Activated naive CD4-positive, alpha-beta T cell treated with anti-CD3 and anti-CD28 coated beads, Interleukin-2, amount 50 U/mL, for 24 hours (primary cell): ENCODE results near the gene RELT.
"Not testable (repeated sequence)": the region's sequence is repeated elsewhere in the genome, so short reads cannot be mapped to it uniquely, and the experiment has no call there.

Experiments used
- H3K27ac Mint-ChIP-seq: one replicate; pipeline ENCODE4 v1.8.0; 2021; ENCODE audit warnings: mild to moderate bottlenecking, mixed read lengths
- H3K27me3 Mint-ChIP-seq: one replicate; pipeline ENCODE4 v1.8.0; 2021; ENCODE audit warnings: mixed read lengths
- H3K36me3 Mint-ChIP-seq: one replicate; pipeline ENCODE4 v1.8.0; 2021; ENCODE audit warnings: mixed read lengths
- H3K4me1 Mint-ChIP-seq: one replicate; pipeline ENCODE4 v1.8.0; 2021; ENCODE audit warnings: mixed read lengths
- H3K4me3 Mint-ChIP-seq: one replicate; pipeline ENCODE4 v1.8.0; 2021; ENCODE audit warnings: mild to moderate bottlenecking, mixed read lengths
- H3K9me3 Mint-ChIP-seq: one replicate; pipeline ENCODE4 v1.8.0; 2021; ENCODE audit warnings: mixed read lengths

The RELT gene

DNA sequence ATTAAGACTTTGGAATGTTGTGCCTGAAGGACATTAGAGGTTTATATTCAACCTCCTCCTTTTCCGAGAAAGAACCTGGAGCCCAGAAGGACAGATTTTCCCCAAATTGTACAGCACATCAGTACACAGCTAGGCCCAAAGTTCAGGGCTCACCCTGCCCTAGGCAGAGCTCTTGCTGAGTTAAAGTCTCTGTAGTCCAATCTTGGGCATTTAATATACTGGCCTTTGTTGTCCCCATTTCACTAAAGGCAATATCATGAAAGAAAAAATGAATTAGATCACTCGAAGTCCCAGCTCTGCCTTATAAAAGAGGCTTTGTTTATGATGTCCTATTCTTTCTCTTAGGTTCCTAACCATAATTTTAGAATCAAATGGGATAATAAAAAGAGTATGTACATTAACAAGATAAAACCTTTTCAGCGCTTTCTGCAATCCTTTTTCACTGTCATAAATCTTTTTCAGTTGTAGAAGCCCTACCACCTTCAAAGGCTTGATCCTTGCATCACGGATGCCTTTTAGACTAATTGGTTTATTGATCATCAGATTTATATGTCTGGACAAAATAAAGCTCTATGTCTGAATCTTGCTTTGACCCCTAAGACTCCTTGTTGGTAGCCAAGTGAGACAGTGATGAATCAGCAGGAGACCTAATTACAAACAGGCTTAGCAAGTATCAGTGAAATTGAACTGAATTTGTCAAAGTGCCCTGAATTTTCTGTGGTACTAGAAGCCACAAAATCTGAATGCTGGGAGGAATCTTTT, 39.8 kb downstream of the RELT start:
- Mint-ChIP-seq H3K27me3 (no peaks in the 10 kb centered on the region), H3K4me1 (peaks cover 5% of the 10 kb centered on the region), H3K9me3 (no peaks in the 10 kb centered on the region), H3K4me3 (no peak overlapping the region), H3K36me3 (peaks cover 10% of the 10 kb centered on the region), H3K27ac (peak overlapping the region; percentile 30)

DNA sequence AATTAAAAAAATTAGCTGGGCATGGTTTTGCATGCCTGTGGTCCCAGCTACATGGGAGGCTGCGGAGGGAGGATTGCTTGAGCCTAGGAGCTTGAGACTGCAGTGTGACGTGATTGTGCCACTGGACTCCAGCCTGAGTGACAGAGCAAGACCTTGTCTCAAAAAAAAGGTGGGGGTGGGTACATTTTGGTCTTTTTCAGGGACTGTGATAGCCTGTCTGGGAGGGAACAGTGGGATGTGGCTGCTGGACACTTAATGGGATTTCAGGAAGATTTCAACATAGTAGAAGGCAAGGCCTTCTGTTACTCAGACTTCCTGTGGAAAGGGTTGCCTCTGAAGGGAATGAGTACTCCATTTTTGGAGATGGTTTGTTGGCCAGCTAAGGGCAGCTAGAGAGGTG, 40.6 kb downstream of the RELT start:
- Mint-ChIP-seq H3K27me3 (no peaks in the 10 kb centered on the region), H3K9me3 (no peaks in the 10 kb centered on the region), H3K36me3 (peaks cover 10% of the 10 kb centered on the region), H3K4me3 (no peak overlapping the region), H3K27ac (peak overlapping the region; percentile 23), H3K4me1 (peaks cover 5% of the 10 kb centered on the region)

DNA sequence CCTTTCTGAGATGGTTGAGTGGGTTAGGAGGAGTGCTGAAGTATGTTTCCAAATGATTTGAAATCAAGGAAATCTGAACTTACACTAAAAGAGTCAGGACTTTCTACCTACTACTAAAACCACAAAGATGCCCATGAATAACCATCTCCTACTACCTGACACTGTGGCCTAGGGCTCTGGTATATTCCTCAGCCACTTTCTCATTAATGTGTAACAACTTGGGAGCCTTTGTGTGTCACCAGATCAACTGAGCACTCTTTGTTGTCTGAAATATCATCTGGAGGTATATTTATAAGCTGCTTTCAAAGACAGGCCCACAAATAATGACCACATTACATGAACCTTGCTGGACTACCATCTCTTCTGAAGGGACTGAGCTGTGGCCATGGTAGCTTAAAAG, 43.9 kb downstream of the RELT start:
- peaks cover 2% of the 10 kb centered on the region for H3K4me1 Mint-ChIP-seq
- no peaks in the 10 kb centered on the region for H3K27me3 Mint-ChIP-seq
- no peaks in the 10 kb centered on the region for H3K9me3 Mint-ChIP-seq
- peaks cover 10% of the 10 kb centered on the region for H3K36me3 Mint-ChIP-seq
- no peak overlapping the region for H3K4me3 Mint-ChIP-seq
- H3K27ac Mint-ChIP-seq, result no peak overlapping the region

DNA sequence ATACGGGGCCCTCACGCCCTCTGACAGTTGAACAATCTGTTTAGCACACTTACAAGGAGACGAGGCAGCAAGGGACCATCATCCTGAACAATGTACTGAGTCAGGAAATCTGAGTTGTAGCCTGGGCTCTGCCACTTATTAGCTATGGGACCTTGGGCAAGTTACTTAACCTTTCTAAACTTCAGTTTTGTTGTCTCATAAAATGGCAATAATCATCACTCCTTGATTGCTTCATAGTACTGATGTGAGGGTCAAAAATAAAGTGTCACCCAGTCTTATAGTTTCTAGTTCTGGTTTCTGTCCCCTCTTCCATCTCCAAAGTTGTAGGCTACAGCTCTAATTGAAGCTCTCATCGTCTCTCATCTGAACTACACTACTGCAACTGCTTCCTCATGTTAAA, 46.7 kb downstream of the RELT start:
- H3K4me1 Mint-ChIP-seq, result no peaks in the 10 kb centered on the region
- H3K9me3 Mint-ChIP-seq, result no peaks in the 10 kb centered on the region
- H3K27ac Mint-ChIP-seq, result no peak overlapping the region
- H3K4me3 Mint-ChIP-seq, result no peak overlapping the region
- peaks cover 7% of the 10 kb centered on the region for H3K36me3 Mint-ChIP-seq
- no peaks in the 10 kb centered on the region for H3K27me3 Mint-ChIP-seq

DNA sequence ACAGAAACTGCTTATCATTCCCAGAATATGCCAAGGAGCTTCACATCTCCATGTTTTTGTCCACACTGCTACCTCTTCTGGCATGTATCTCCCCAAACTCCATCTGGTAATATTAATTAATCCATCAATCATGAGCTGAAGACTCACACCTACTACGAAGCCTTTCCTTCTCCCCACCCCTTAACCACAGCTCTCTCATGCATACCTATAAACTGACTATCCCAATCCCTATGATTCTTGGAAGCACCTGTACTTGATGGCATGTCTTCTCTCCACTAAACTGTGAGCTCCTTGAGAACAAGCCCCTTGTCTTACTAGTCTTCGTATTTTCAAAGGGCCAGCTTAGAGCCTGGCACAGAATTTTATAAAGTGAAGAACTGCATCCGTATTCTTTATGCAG, 47.3 kb downstream of the RELT start:
- Mint-ChIP-seq H3K27ac (no peak overlapping the region), H3K4me3 (no peak overlapping the region), H3K27me3 (no peaks in the 10 kb centered on the region), H3K4me1 (no peaks in the 10 kb centered on the region), H3K9me3 (no peaks in the 10 kb centered on the region), H3K36me3 (peaks cover 1% of the 10 kb centered on the region)

DNA sequence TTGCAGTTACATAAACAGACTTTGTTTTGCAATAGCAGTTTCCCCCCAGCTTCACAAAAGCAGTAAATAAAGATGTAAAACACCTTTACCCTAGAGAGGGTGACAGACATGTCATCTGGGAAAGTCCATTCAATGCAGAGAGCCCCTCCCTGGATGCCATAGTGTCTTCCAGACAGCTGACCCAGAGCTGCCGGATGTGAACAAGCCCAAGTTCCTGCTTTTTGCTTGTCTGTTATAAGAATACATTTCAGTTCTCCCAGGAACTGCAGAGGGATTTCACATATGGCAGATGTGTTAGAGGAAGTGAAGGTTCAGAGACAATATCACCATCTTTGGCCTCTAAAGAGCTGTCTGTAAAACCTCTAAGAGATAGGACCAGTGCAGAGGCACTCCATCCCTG, 48.9 kb downstream of the RELT start:
- Mint-ChIP-seq H3K4me3 (no peak overlapping the region), H3K9me3 (no peaks in the 10 kb centered on the region), H3K4me1 (no peaks in the 10 kb centered on the region), H3K27ac (no peak overlapping the region), H3K36me3 (peaks cover 1% of the 10 kb centered on the region), H3K27me3 (no peaks in the 10 kb centered on the region)

DNA sequence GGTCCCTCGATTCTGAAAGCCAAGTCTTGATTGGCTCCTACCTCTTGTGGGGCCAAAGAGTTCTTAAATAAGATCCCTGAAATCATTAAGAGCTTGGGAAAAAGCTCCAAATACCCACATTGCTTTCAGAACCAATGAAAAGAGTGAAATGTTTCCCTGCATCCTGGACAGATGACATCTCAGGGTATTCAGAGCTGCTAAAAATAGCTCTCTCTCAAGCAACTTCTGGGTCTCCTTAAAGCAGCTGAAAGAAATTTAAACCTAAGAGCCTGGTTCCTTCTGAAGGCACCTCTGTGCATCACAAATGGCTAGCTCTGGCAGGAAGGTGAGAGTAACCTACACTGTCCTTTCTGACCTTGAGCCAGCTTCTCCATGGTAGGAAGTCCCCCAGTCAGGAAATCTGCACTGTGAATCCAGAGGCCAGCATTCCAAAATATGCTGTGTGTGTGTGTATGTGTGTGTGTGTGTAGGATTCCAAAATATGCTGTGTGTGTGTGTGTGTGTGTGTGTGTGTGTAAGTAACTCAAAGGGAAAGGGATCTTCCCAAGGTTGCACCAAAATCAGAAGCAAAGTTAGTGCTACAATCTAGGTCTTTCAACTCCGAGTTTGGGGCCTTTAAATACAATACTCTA, 50.1 kb downstream of the RELT start:
- peaks cover 1% of the 10 kb centered on the region for H3K36me3 Mint-ChIP-seq
- H3K27ac Mint-ChIP-seq, result no peak overlapping the region
- H3K4me1 Mint-ChIP-seq, result no peaks in the 10 kb centered on the region
- H3K4me3 Mint-ChIP-seq, result no peak overlapping the region
- H3K27me3 Mint-ChIP-seq, result no peaks in the 10 kb centered on the region
- no peaks in the 10 kb centered on the region for H3K9me3 Mint-ChIP-seq

DNA sequence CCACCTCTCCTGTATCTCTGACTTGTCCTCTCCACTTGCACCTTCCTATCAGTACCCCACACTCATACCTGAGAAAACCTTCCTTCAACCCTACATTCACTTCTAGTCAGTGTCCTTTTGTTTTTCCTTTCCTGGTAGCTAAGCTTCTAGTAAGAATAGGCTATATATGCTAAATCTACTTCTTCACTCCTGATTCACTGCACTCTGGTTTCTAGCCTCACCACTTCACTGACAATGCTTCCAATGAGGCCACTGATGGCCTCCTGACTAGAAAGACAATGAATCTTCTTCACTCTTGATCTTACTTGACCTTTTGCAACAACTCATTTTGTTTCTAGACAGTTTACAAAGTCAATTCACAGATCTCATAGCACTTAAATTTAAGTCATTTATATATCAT, 52.0 kb downstream of the RELT start:
- no peaks in the 10 kb centered on the region for H3K9me3 Mint-ChIP-seq
- peaks cover 1% of the 10 kb centered on the region for H3K36me3 Mint-ChIP-seq
- H3K4me1 Mint-ChIP-seq, result no peaks in the 10 kb centered on the region
- H3K4me3 Mint-ChIP-seq, result no peak overlapping the region
- no peaks in the 10 kb centered on the region for H3K27me3 Mint-ChIP-seq
- no peak overlapping the region for H3K27ac Mint-ChIP-seq

DNA sequence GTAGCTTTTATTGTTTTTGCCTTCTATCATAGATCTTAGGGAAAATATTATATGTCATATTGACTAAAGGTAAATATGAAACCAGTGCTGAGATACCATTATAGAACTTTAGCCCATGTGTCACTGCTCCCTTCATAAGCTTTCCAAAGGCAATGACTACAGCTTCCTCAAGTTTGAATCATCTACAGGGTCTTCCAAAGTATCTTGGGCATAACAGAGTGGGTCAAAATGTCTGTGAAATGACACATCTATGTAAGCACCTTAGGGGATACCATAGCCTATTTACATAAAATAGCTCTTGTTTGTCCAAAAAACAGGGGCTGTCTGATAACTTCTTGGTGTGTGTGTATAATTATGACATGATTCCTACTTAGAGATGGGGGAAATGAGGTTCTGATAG, 52.5 kb downstream of the RELT start:
- H3K4me3 Mint-ChIP-seq, result no peak overlapping the region
- H3K27ac Mint-ChIP-seq, result no peak overlapping the region
- H3K36me3 Mint-ChIP-seq, result peaks cover 1% of the 10 kb centered on the region
- H3K4me1 Mint-ChIP-seq, result no peaks in the 10 kb centered on the region
- H3K9me3 Mint-ChIP-seq, result no peaks in the 10 kb centered on the region
- H3K27me3 Mint-ChIP-seq, result no peaks in the 10 kb centered on the region

DNA sequence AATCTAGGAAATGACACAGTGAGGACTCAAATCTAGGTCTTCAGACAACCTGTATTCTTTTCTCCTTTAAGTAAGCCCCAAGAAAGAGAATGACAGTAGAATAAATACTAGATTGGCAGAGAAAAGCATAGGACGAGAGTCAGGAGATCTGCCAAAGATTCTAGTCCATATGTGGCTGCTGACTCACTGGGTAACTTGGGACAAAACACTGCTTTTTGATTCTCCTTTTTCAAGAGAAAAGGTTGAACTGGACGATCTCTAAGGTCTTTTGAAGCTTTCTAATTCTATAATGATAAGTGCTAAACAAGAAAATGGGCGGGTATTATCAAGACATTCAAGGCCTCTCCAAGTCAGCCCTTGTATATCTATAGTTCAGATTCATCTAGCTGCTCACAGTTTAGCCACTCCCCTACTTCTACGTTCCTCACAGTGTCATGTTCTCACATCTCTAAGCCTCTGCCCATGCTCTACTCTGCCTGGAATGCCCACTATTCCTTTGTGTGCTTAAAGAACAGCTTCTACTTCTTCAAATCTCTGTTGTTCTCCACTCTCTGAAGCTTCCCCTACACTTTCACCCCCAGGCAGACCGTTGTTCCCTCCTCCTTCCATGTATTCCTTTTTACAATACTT, 53.0 kb downstream of the RELT start:
- H3K27me3 Mint-ChIP-seq, result no peaks in the 10 kb centered on the region
- H3K9me3 Mint-ChIP-seq, result no peaks in the 10 kb centered on the region
- peaks cover 1% of the 10 kb centered on the region for H3K36me3 Mint-ChIP-seq
- H3K4me1 Mint-ChIP-seq, result no peaks in the 10 kb centered on the region
- H3K4me3 Mint-ChIP-seq, result no peak overlapping the region
- H3K27ac Mint-ChIP-seq, result peak overlapping the region; percentile 4

DNA sequence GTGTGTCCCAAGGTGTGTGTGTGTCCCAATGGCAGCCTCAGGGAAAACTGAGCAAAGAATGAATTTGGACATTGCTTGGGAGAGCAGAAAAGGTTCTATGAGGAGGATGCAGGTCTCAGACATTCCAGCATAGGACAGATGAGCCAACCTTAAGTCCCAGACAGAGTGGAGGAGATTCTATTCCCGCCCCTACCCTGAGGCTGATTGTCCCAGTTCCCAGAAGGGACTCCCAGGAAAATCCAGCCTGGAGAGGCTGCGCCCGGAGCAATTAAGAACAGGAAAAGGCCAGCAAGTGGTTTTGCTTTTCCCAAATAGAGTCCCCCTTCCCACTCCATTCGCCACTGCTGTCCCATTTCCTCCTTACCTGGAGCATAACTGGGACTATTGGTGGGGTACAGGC, 54.1 kb downstream of the RELT start:
- Mint-ChIP-seq H3K9me3 (no peaks in the 10 kb centered on the region), H3K4me1 (no peaks in the 10 kb centered on the region), H3K27ac (no peak overlapping the region)

DNA sequence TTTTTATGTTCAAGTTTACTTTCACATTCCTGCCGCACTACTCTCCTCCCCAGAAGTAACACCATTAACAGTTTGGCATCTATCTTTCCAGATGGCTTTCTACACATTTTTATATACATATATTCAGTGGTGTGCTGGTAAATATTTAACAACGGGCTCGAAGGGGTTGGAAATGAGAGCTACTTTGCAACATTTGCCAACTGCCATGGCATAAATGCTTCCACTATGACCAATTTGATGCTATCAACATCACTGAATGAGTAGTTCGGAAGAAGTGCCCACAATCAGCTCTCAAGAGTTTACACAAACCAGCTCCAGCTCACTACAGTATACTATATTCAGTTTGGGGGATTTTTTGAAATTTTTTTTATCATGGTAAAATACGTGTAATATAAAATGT, 55.2 kb downstream of the RELT start:
- Mint-ChIP-seq H3K27ac (no peak overlapping the region), H3K4me3 (no peak overlapping the region), H3K4me1 (no peaks in the 10 kb centered on the region), H3K27me3 (no peaks in the 10 kb centered on the region), H3K36me3 (peaks cover 3% of the 10 kb centered on the region), H3K9me3 (no peaks in the 10 kb centered on the region)

More for the DNA sequence above, 54.1 kb downstream of the RELT start:
- Mint-ChIP-seq H3K27me3 (no peaks in the 10 kb centered on the region), H3K36me3 (peaks cover 1% of the 10 kb centered on the region), H3K4me3 (no peak overlapping the region)

DNA sequence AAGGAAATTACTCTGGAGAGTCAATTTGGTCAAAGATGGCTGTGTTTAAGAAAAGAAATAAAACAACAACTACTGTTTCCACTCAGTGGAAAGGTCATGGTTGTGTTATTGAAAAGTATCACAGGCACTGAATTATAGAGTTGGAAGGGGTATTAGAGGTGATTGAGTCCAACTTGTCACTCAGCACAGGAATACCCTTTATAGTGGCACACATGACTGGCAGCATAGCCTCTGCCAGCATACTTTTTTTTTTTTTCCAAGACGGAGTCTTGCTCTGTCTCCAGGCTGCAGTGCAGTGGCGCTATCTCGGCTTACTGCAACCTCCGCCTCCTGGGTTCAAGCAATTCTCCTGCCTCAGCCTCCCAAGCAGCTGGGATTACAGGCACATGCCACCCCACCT, 60.7 kb downstream of the RELT start:
- H3K27ac Mint-ChIP-seq, H3K27me3 Mint-ChIP-seq, H3K36me3 Mint-ChIP-seq, H3K9me3 Mint-ChIP-seq, H3K4me1 Mint-ChIP-seq, H3K4me3 Mint-ChIP-seq: not testable (repeated sequence)

DNA sequence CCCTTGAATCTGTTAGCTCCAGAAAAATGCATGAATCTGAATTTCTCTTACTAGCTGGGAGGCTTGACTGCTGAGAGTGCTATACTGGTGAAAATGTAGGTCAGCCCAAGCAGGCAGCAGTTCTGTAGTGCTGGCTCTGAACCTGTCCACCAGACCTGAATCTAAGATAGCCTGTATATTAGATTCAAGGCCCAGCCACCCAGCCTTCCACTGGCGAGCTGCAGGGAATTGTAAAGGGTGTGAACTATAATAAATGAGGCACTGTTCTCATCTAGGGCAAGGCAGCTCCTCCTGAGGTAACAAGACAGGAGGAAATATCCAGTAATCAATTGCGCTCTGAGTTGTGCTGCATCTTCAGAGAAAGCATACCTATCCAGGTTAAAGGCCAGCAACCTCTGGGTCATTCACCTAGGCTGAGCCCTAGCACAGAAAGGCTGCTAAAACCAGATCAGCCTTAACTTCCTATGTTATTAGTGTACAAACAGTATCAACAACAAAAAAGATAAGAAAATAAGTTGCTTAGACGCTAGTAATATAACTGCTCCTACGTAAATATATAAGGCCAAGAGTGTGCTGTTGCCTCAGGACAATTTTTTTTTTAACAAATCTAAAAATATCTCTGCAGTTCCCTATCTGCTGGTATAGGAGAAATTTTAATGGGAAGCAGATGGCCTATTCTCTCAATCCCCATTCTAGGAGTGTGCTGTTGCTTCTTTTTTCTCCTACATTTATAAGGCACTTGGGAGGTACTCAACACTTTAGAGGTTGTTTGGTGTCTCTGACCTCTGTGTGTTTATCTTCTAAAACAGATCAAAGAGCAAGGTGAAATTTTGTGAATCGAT, 63.0 kb downstream of the RELT start:
- Mint-ChIP-seq H3K9me3 (no peaks in the 10 kb centered on the region), H3K4me3 (no peak overlapping the region), H3K27ac (no peak overlapping the region), H3K27me3 (no peaks in the 10 kb centered on the region), H3K4me1 (no peaks in the 10 kb centered on the region), H3K36me3 (peaks cover 9% of the 10 kb centered on the region)

DNA sequence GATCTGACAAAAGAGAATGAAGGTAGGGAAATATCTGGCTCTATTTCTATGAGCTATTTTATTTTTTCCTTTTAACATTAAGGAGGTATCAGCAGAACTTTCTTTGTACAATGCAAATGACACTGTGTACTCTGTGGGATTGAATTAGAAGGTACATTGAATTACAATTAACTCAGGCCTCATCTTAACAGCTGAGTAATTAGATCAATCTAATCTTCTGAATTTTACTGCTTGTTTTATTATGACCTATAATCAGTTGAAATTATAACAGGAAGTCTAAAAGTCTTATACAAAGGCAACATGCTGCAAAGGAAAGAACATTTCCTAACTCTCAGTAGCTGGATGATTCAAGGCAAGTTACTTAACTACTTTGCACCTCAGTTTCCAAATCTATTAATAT, 69.8 kb downstream of the RELT start:
- no peaks in the 10 kb centered on the region for H3K9me3 Mint-ChIP-seq
- no peak overlapping the region for H3K4me3 Mint-ChIP-seq
- no peak overlapping the region for H3K27ac Mint-ChIP-seq
- H3K36me3 Mint-ChIP-seq, result no peaks in the 10 kb centered on the region
- H3K27me3 Mint-ChIP-seq, result no peaks in the 10 kb centered on the region
- H3K4me1 Mint-ChIP-seq, result peaks cover 9% of the 10 kb centered on the region

DNA sequence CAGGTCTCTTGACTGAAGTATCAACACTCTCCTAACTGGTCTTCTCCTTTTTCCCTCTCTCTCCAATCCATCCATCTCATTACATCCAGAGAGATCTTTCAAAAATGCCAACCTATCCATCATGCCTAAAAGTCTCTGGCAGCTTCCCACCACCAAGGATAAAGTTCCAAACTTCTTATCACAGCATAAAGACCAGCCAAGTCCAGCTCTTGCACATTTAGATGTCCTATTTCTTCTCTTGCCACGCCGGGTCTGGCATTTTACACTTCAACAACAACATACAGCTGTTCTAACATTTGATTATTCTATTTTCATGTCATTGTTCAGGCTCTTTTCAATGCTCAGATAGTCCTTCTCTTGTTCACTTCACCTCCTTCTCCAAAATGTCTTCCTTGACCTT, 70.6 kb downstream of the RELT start:
- Mint-ChIP-seq H3K27me3 (no peaks in the 10 kb centered on the region), H3K9me3 (no peaks in the 10 kb centered on the region), H3K36me3 (no peaks in the 10 kb centered on the region), H3K4me1 (peaks cover 9% of the 10 kb centered on the region), H3K4me3 (no peak overlapping the region), H3K27ac (no peak overlapping the region)
